Thymus (tissue), 11 donors: ENCODE results near the gene GPD1L. TPM values are rescaled to one million over a fixed set of nuclear protein-coding genes. Genes with fewer than 3 reads are reported as not detected.

Experiments
- DNase-seq, 9 donors: peaks; one replicate each; pipeline ENCODE4 v3.0.0-alpha.2; 2013; ENCODE audit warnings: low spot score in 9 of 9, low read depth in 6 of 9, missing footprints in 1 of 9
- H3K27ac ChIP-seq, 2 donors: one replicate each; pipeline ENCODE4 v1.5.1; 2013; ENCODE audit warnings: control low read depth in 1 of 2, low read depth in 1 of 2, low read length in 1 of 2, mild to moderate bottlenecking in 1 of 2, moderate library complexity in 1 of 2
- H3K27me3 ChIP-seq, 2 donors: one replicate each; pipeline ENCODE4 v1.5.1; 2013; ENCODE audit warnings: low read length in 1 of 2; ENCODE audit not compliant: control insufficient read depth in 2 of 2, insufficient read depth in 1 of 2
- H3K36me3 ChIP-seq, 2 donors: one replicate each; pipeline ENCODE4 v1.5.1; 2013; ENCODE audit warnings: low read length in 1 of 2, mild to moderate bottlenecking in 1 of 2, moderate library complexity in 1 of 2; ENCODE audit not compliant: control insufficient read depth in 2 of 2, insufficient read depth in 2 of 2
- H3K4me1 ChIP-seq, 2 donors: one replicate each; pipeline ENCODE4 v1.5.1; 2013; ENCODE audit warnings: low read length in 2 of 2; ENCODE audit not compliant: control insufficient read depth in 2 of 2, insufficient read depth in 2 of 2
- H3K4me3 ChIP-seq, 2 donors: one replicate each; pipeline ENCODE4 v1.5.1; 2013; ENCODE audit warnings: low read length in 2 of 2, control low read depth in 1 of 2, mild to moderate bottlenecking in 1 of 2
- H3K9me3 ChIP-seq, 2 donors: one replicate each; pipeline ENCODE4 v1.5.1; 2013; ENCODE audit warnings: low read length in 1 of 2, mild to moderate bottlenecking in 1 of 2; ENCODE audit not compliant: control insufficient read depth in 2 of 2, insufficient read depth in 1 of 2
- WGBS: extraction: QIAGEN DNeasy Blood & Tissue Kit; methylation state at CpG from one replicate; pipeline ENCODE4 v1.1.7; 2013; 5-methylcytosine and 5-hydroxymethylcytosine counted together
- polyA plus RNA-seq: library from polyadenylated mRNA; stranded (reverse); fragments of 200-250 nt; gene quantifications from one replicate; pipeline ENCODE4 v1.2.3, GENCODE V29; 2013
- total RNA-seq: library from RNA; stranded (reverse); fragments of 120-200 nt; gene quantifications from one replicate; pipeline ENCODE4 v1.2.4, GENCODE V29; 2013
- donor health status: healthy.

The GPD1L gene
- total and polyA plus RNA-seq, 2 donors, result 6.8 to 12.7 TPM

DNA sequence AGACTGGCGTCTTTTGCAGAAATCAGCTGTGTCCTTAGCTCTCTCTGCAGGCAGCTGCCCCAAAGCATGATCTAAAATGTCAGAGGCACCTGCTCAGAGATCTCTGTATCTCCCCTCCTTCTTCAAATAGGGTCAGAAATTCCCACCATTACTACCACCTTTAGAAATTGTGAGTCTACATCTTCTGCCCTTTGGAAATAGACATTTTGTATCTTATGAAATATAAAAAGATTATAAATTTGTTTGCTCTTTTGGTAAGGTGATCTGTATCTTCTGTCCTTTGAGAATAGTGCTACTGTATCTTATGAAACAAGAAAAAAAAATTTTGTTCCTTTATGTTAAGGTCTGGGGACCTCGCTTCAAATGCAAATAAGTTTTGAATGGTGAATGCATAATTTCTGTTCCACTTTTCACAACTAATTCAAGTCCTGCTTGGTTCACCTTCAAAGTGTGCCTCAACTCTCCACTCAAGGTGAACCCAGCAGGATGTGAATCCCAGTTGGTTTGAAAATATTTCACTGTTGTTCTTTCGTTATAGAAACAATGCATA, 28.3 kb upstream of the GPD1L start:
- no peaks in the 10 kb centered on the region for H3K4me1 ChIP-seq
- WGBS, result 94% methylated on average over 3 of the region's 3 CpGs
- no peaks in the 10 kb centered on the region for H3K36me3 ChIP-seq
- no peaks in the 10 kb centered on the region for H3K9me3 ChIP-seq
- H3K27me3 ChIP-seq, result no peaks in the 10 kb centered on the region
- DNase-seq, result no peak
- no peak overlapping the region for H3K4me3 ChIP-seq
- H3K27ac ChIP-seq, result no peak overlapping the region

DNA sequence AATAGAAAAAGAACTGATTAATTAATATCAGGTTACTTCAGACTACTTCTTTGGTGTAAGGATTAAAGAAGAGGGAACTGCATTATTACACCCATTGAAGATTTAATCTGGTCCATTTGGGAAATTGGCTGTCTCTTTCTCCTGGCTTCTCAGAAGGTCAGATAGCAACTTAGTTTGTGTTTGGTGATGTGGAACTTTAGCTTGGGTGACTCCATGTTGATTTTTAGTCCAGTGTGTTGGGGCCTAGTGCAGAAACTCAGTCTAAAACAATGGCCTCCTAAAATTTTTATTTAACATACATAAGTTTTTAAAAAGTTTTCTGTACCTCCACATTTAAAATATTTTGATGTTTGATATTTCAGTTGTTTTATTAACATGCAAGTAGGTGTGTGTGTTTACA, 27.6 kb upstream of the GPD1L start:
- Histone ChIP-seq H3K36me3 (no peaks in the 10 kb centered on the region), H3K4me1 (no peaks in the 10 kb centered on the region), H3K27me3 (no peaks in the 10 kb centered on the region), H3K9me3 (no peaks in the 10 kb centered on the region), H3K27ac (no peak overlapping the region), H3K4me3 (no peak overlapping the region)
- DNase-seq, result no peak

DNA sequence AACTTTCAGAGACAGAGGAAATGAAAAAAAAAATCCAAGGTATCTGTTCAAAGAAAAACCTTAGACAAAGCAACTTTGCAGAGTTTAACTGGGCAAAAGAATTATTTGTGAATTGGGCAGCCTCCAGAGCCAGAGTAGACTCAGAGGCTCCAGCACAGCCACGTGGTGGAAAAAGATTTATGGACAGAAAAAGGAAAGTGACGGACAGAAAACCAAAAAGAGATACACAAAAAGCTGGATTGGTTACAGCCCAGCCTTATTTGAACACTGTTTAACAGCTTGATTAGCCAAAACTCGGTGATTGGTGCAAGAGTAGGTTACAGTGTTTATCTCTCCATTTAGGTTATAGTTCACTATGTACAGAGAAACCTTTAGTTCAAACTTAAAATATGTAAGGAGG, 23.7 kb upstream of the GPD1L start:
- Histone ChIP-seq H3K27me3 (no peaks in the 10 kb centered on the region), H3K4me3 (no peak overlapping the region), H3K9me3 (peaks cover 0 to 14% of the 10 kb centered on the region in 2 donors), H3K36me3 (no peaks in the 10 kb centered on the region), H3K27ac (no peak overlapping the region), H3K4me1 (no peaks in the 10 kb centered on the region)
- DNase-seq, result no peak
- 41% methylated on average over 3 of the region's 3 CpGs for WGBS

DNA sequence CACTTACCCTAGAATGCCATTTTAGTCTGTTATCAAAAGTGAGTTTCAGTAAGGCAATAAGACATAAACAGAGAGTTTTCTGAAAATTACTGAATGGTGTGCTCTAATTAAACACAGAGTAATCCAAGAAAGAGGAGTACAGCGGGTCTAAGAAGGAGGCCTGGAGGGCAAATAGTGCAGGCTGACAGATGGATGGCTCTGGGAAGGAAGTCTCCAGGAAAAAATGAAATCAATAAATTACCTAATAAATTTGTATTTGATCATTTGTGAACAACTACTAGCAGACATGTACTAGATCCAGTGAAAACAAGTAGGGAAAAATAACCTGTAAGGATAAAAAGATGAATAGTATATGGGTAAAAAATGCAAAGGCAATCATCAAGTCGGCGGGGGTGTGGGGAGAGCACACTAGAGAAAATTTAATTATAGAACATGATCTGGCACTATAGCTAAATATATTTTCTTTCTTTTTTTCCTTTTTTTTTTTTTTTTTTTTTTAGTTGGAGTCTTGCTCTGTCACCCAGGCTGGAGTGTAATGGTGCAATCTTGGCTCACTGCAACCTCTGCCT, 22.6 kb upstream of the GPD1L start:
- H3K4me3 ChIP-seq, result no peak overlapping the region
- H3K27me3 ChIP-seq, result no peaks in the 10 kb centered on the region
- 99% methylated on average over 3 of the region's 3 CpGs for WGBS
- no peaks in the 10 kb centered on the region for H3K36me3 ChIP-seq
- DNase-seq, result no peak
- H3K4me1 ChIP-seq, result no peaks in the 10 kb centered on the region
- peaks cover 0 to 15% of the 10 kb centered on the region in 2 donors for H3K9me3 ChIP-seq
- H3K27ac ChIP-seq, result no peak overlapping the region

DNA sequence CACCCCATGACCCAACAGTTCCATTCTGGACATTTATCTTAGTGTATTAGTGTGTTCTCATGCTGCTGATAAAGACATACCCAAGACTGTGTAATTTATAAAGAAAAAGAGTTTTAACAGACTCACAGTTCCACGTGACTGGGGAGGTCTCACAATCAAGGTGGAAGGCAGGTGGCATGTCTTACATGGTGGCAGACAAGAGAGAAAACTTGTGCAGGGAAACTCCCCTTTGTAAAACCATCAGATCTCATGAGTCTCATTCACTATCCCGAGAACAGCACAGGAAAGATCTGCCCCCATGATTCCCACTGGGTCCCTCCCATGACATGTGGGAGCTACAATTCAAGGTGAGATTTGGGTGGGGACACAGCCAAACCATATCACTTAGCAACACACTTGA, 21.6 kb upstream of the GPD1L start:
- Histone ChIP-seq H3K4me1 (no peaks in the 10 kb centered on the region), H3K36me3 (no peaks in the 10 kb centered on the region), H3K27me3 (no peaks in the 10 kb centered on the region), H3K4me3 (no peak overlapping the region), H3K27ac (no peak overlapping the region), H3K9me3 (peaks cover 0 to 17% of the 10 kb centered on the region in 2 donors)
- WGBS, result 97% methylated on average over 2 of the region's 2 CpGs
- DNase-seq, result no peak

DNA sequence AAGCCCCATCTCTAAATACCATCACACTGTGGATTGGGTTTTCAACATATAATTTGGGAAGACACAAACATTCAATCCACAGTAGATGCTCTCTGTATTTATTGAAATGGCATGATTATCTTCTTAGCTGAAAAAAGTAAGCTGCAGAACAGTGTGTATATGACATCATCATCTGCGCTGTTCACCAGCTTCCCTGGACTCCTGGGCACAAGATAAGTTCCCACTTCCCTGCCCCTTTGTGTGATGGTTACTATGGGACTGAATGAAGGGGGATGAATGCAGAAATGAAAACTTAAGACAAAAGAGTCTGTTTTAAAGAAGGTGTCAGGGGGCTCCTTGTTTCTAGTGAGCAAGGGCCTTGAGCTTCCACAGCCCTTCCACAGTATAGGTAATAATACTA, 20.0 kb upstream of the GPD1L start:
- no peak for DNase-seq
- Histone ChIP-seq H3K9me3 (peaks cover 0 to 17% of the 10 kb centered on the region in 2 donors), H3K27me3 (no peaks in the 10 kb centered on the region), H3K4me1 (no peaks in the 10 kb centered on the region), H3K36me3 (no peaks in the 10 kb centered on the region), H3K27ac (no peak overlapping the region), H3K4me3 (no peak overlapping the region)
- 95% methylated on average over 1 of the region's 1 CpG for WGBS

DNA sequence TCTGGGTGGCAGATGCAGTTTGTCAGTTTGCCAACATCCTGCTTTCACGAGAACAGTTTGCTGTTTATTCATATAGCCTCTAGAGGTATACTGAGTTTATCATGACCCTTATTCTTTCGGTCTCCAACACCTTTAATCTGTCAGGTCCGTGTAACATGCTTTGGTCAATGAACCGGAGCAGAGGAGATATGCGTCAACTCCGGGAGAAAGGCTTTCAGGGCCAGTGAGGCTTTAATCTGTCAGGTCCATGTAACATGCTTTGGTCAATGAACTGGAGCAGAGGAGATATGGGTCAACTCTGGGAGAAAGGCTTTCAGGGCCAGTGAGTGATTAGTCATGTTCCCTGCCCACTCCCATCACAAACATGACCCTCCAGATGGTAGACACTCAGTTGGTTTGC, 16.9 kb upstream of the GPD1L start:
- no peaks in the 10 kb centered on the region for H3K4me1 ChIP-seq
- WGBS, result 96% methylated on average over 6 of the region's 6 CpGs
- H3K36me3 ChIP-seq, result no peaks in the 10 kb centered on the region
- H3K27me3 ChIP-seq, result no peaks in the 10 kb centered on the region
- H3K9me3 ChIP-seq, result peaks cover 0 to 16% of the 10 kb centered on the region in 2 donors
- no peak for DNase-seq
- H3K4me3 ChIP-seq, result no peak overlapping the region
- H3K27ac ChIP-seq, result no peak overlapping the region

DNA sequence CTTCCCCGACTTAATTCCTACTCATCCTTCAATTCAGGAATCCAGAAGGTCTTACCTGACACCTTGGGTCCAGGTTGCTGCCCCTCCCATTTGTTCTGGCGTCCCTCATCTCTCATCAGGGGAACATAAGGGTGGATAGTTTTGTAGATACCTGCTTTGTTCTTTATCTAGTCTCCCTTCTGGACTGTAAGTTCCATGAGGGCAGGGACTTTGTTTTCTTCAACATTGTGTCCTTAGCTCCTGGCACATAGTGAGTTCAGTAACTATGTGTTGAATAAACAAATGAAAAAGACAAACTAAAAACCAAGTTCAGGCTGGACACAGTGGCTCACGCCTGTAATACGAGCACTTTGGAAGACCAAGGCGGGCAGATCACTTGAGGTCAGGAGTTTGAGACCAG, 13.2 kb upstream of the GPD1L start:
- no peak for DNase-seq
- Histone ChIP-seq H3K27ac (no peak overlapping the region), H3K4me1 (no peaks in the 10 kb centered on the region), H3K36me3 (no peaks in the 10 kb centered on the region), H3K4me3 (no peak overlapping the region), H3K27me3 (no peaks in the 10 kb centered on the region), H3K9me3 (peaks cover 0 to 3% of the 10 kb centered on the region in 2 donors)
- WGBS, result 97% methylated on average over 5 of the region's 5 CpGs

DNA sequence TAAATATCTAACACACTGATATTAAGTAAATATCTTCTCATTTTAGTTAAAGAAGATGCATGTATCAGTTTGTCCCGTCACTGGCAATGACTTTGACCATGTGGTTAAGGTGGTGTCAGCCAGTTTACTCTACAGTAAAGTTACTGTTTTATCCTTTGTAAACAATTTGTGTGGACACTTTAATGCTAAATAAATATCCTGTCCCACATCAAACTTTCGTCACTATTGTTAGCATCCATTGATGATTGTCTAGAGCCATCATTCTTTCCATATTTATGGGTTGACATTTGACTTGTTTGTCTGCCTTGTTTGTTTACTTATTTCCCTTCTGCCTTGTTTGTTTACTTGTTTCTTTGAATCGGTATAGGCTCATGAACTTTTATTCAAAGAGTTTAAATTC, 11.0 kb upstream of the GPD1L start:
- H3K9me3 ChIP-seq, result peaks cover 0 to under 1% of the 10 kb centered on the region in 2 donors
- WGBS, result 80% methylated on average over 3 of the region's 3 CpGs
- H3K4me3 ChIP-seq, result no peak overlapping the region
- no peaks in the 10 kb centered on the region for H3K36me3 ChIP-seq
- H3K4me1 ChIP-seq, result no peaks in the 10 kb centered on the region
- no peak overlapping the region for H3K27ac ChIP-seq
- H3K27me3 ChIP-seq, result no peaks in the 10 kb centered on the region
- DNase-seq, result no peak
